Muscle layer of colon (tissue), 2 donors: ENCODE measurements around the gene VAPB.

Source experiments
- H3K27ac ChIP-seq: one replicate; pipeline ENCODE4 v1.7.0; 2013; ENCODE audit warnings: low read depth, mild to moderate bottlenecking, low read length, moderate library complexity
- H3K27me3 ChIP-seq, 2 donors: one replicate each; pipeline ENCODE4 v1.7.0; 2013; ENCODE audit warnings: low read length in 2 of 2, mild to moderate bottlenecking in 2 of 2; ENCODE audit not compliant: insufficient read depth in 2 of 2, control insufficient read depth in 1 of 2
- H3K36me3 ChIP-seq: one replicate; pipeline ENCODE4 v1.7.0; 2013; ENCODE audit warnings: mild to moderate bottlenecking, low read length; ENCODE audit not compliant: insufficient read depth
- H3K4me1 ChIP-seq: one replicate; pipeline ENCODE4 v1.7.0; 2013; ENCODE audit warnings: mild to moderate bottlenecking, low read length; ENCODE audit not compliant: insufficient read depth
- H3K4me3 ChIP-seq, 2 donors: one replicate each; pipeline ENCODE4 v1.7.0; 2013; ENCODE audit warnings: low read length in 2 of 2, low read depth in 1 of 2, mild to moderate bottlenecking in 1 of 2, moderate library complexity in 1 of 2
- H3K9ac ChIP-seq: one replicate; pipeline ENCODE4 v1.7.0; 2013; ENCODE audit warnings: low read length
- H3K9me3 ChIP-seq: one replicate; pipeline ENCODE4 v1.7.0; 2013; ENCODE audit warnings: mild to moderate bottlenecking, low read length
- donor health status: abdominal sarcoma.
- donor health status: Adenocarcinoma of cecum.

Gene VAPB

DNA sequence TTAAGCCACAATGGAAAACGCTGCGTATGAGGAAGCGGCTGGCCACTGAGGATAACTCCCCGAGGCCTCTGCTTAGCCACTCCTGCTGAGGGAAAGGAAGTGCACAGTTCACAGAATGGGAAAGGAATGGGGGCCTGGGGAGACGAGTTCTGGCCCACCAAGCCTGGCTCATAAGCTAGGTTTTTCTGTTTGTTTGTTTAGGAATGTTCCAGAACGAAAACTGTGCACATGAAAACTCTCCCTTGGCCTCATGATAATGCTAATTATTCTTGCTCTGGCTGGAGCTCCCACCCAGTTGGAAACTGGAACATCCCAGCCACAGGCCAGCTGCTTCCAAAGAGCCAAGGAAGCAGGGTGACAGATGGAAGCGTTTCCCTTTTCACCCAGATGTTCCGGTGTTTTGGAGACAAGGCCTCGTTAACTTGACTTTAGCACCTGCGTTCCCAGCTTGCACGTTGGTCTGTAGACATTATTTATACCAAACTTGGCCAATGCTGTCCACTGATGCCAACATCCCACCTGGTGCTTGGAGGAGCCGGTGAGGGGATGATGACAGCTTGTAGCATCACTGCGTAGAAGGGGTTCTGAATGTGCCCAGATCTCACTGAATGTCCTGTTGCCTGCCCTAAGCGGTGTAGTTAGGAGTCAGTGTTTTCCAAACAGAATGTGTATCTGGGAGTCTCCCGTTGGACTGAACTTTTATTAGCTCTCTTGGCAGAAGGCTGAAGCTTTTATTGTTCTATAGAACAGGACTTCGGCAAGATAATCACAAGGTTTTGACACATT lies 91.7 kb downstream of the VAPB start:
- Histone ChIP-seq H3K4me1 (peaks cover 24% of the 10 kb centered on the region), H3K36me3 (no peaks in the 10 kb centered on the region), H3K4me3 (peak overlapping the region in 1 of 2 donors; percentile 3), H3K27me3 (no peaks in the 10 kb centered on the region), H3K9me3 (peaks cover 3% of the 10 kb centered on the region), H3K9ac (peak overlapping the region; percentile 27), H3K27ac (peak overlapping the region; percentile 78)

DNA sequence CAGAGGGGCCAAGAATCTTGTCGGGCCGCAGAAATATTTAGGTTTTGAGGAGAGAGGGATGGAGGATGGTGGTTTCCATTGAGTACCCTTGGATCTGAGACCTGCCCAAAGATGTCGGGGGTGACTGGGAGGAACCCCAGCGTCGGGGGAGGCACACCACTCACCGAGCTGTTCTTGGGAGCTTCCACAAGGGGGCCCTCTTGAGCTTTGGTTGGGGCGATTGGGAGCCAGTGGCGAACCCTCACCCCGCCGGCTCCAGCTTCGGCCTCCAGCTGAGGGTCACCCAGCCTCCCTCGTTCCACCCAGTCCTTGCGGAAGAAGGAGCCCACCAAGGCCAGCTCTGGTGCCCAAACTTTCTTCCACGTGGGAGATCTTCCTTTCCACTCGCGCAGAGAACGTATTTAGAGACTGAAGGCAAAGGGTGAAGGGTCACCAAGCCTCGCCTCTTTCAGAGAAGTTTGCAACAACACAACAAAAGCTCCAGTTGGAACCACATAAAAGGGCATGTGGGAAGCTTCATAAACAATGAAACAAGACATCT lies 92.5 kb downstream of the VAPB start:
- H3K9me3 ChIP-seq = peaks cover 9% of the 10 kb centered on the region
- H3K4me1 ChIP-seq = peaks cover 24% of the 10 kb centered on the region
- H3K36me3 ChIP-seq = no peaks in the 10 kb centered on the region
- H3K27ac ChIP-seq = peak overlapping the region; percentile 78
- H3K9ac ChIP-seq = no peak overlapping the region
- no peaks in the 10 kb centered on the region for H3K27me3 ChIP-seq
- peak overlapping the region in 1 of 2 donors; percentile 3 for H3K4me3 ChIP-seq

DNA sequence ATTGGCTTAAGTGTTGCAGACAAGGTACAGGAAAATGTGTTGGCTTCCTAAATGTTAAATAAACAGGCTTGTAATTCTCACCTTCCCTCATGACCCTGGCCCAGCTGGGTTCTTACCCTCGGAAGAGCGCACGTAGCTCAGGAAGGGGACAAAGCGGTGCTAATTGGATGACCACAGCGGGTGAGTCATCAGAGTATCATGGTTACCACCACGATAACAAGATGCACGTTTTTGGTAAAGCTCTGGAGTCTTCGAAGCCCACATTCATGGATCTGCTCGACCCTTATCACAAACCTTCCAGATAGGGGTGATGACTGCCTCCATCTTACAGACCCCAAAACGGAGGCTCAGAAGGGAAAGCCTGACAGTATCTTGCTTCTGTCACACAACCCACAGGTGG lies 93.4 kb downstream of the VAPB start:
- no peak overlapping the region for H3K4me3 ChIP-seq
- H3K9me3 ChIP-seq = peaks cover 9% of the 10 kb centered on the region
- H3K9ac ChIP-seq = no peak overlapping the region
- no peak overlapping the region for H3K27ac ChIP-seq
- no peaks in the 10 kb centered on the region for H3K36me3 ChIP-seq
- peaks cover 24% of the 10 kb centered on the region for H3K4me1 ChIP-seq
- no peaks in the 10 kb centered on the region for H3K27me3 ChIP-seq

DNA sequence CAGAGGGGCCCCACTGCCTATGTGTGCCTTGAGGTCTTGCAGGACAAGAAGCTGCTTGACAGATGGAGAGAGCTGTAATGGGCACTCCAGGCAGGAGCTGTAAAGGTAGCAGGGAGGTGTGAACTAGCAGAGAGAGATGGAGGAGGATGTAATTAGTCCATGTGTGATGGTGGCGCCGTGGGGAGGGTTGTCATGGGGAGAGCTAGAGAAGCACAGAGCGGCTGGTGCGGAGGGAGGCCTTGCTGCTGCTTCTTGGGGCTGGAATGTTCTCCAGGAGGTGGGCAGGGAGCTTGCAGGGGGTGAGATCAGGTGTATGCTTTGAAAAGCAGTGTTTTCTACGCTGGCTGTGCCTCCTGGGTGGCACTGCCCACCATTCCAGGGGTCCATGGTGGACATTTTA lies 94.0 kb downstream of the VAPB start:
- Histone ChIP-seq H3K27ac (no peak overlapping the region), H3K4me1 (peaks cover 24% of the 10 kb centered on the region), H3K9ac (no peak overlapping the region), H3K9me3 (peaks cover 9% of the 10 kb centered on the region), H3K36me3 (no peaks in the 10 kb centered on the region), H3K27me3 (no peaks in the 10 kb centered on the region), H3K4me3 (no peak overlapping the region)

DNA sequence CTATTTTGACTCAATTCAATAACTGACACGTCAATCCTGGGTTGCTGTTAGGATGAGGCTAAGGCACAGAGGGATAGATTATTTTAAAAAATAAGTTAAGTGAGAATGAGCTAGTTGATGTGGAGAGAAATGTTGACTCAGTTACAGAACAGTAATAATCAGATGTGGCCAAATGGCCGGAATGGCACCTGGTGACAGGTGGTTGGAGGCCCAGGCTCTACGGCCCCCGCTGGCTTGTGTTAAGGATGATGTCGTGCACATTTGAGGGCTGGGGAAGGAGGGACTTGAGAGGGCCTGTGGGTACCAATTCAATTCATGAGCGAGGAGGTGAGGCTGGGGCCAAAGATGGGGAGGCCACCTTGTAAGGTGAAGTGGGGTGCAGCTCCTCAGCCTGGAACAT lies 94.4 kb downstream of the VAPB start:
- Histone ChIP-seq H3K9me3 (peaks cover 9% of the 10 kb centered on the region), H3K27me3 (no peaks in the 10 kb centered on the region), H3K9ac (no peak overlapping the region), H3K36me3 (no peaks in the 10 kb centered on the region), H3K4me3 (no peak overlapping the region), H3K4me1 (peaks cover 24% of the 10 kb centered on the region), H3K27ac (no peak overlapping the region)

DNA sequence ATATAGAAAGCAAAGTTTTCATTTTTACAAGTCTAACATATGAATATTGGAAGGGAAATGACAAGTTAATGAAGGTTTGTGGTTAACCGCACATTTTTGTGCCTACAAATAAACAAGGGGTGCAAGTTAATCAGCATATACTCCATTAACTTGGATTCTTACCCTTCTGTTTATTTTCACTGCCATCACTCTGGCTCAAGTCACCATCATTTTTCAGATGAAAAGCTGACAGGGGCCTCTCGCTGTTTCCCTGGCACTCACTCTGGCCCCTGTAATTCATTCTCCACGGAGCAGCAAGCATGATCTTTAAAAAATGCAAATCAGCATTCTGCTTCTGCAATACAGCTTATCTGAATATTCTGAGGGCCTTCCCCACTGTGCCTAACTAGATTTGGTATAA lies 96.4 kb downstream of the VAPB start:
- H3K27ac ChIP-seq = no peak overlapping the region
- H3K4me3 ChIP-seq = no peak overlapping the region
- H3K36me3 ChIP-seq = no peaks in the 10 kb centered on the region
- no peak overlapping the region for H3K9ac ChIP-seq
- H3K4me1 ChIP-seq = peaks cover 15% of the 10 kb centered on the region
- no peaks in the 10 kb centered on the region for H3K27me3 ChIP-seq
- peaks cover 9% of the 10 kb centered on the region for H3K9me3 ChIP-seq

DNA sequence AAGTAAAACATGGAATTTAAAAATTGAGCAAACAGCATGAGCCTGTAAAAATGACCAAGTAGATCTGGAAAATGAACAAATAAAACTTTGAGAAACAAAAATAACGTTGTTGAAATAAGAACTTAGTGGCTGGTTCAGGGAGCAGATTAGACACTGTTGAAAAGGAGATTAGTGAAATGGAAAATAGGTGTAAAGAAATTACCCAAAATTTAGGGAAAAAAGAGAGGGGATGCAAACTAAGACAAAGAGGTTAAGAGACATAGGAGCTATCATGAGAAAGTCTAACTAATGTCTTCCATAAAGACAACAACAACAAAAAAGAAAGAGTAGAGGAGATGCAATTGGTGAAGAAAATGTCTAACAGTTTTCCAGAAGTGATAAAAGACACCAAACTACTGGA lies 97.2 kb downstream of the VAPB start:
- Histone ChIP-seq H3K9me3 (peaks cover 9% of the 10 kb centered on the region), H3K4me1 (peaks cover 7% of the 10 kb centered on the region), H3K4me3 (no peak overlapping the region), H3K27me3 (no peaks in the 10 kb centered on the region), H3K9ac (no peak overlapping the region), H3K27ac (no peak overlapping the region), H3K36me3 (no peaks in the 10 kb centered on the region)

DNA sequence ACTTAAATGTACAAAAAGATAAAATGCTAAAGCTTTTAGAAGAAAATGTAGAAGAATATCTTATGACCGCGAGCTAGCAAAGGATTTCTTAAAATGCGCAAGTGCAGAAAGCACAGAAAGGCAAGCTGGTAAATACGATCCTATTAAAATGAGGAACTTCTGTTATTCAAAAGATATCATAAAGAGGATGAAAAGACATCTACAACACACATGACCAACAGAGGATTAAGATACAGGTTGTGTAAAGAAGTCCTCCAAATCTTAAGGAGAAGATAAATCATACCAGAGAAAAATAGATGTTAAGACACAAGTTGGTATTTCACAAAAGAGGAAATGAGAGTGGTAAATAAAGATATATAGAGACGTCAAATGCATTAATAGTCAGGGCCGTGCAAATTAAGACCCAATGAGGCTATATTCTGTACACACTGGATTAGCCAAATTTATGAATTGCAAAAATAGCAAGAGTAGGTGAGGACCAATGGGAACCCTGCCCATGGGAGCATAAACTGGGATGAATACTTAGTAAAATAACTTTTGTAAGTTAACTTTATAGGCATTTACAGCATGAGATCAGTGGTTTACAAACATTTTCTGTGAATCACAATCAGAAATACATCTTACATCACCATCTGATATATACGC lies 103.2 kb downstream of the VAPB start:
- H3K27ac ChIP-seq = no peak overlapping the region
- no peaks in the 10 kb centered on the region for H3K27me3 ChIP-seq
- H3K4me3 ChIP-seq = no peak overlapping the region
- no peaks in the 10 kb centered on the region for H3K4me1 ChIP-seq
- H3K36me3 ChIP-seq = no peaks in the 10 kb centered on the region
- no peak overlapping the region for H3K9ac ChIP-seq
- H3K9me3 ChIP-seq = no peaks in the 10 kb centered on the region

DNA sequence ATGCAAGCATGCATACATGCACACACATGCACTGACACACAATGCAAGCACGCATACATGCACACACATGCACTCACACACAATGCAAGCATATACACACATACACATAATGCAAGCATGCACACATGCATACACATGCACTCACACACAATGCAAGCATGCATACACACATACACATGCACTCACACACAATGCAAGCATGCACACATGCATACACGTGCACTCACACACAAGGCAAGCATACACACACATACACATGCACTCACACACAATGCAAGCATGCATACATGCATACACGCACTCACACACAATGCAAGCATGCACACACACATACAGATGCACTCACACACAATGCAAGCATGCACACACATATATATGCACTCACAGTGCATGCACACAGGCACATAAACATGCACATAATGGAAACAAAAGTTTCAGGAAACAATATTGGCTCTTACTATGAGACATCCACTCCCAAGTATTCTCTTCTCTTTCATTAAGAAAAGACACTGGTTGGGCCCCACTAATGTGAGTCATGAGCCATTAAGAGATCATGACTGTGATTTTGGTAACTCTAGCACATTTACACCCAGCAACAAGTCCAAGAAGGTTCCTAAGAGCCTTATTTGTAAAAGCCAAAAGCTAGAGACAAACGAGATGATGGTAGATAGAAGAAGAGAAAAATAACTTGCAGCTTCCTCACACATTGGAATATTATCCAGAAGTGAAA lies 103.9 kb downstream of the VAPB start:
- no peaks in the 10 kb centered on the region for H3K4me1 ChIP-seq
- no peak overlapping the region for H3K4me3 ChIP-seq
- H3K9ac ChIP-seq = no peak overlapping the region
- no peaks in the 10 kb centered on the region for H3K27me3 ChIP-seq
- H3K27ac ChIP-seq = no peak overlapping the region
- H3K36me3 ChIP-seq = no peaks in the 10 kb centered on the region
- no peaks in the 10 kb centered on the region for H3K9me3 ChIP-seq

DNA sequence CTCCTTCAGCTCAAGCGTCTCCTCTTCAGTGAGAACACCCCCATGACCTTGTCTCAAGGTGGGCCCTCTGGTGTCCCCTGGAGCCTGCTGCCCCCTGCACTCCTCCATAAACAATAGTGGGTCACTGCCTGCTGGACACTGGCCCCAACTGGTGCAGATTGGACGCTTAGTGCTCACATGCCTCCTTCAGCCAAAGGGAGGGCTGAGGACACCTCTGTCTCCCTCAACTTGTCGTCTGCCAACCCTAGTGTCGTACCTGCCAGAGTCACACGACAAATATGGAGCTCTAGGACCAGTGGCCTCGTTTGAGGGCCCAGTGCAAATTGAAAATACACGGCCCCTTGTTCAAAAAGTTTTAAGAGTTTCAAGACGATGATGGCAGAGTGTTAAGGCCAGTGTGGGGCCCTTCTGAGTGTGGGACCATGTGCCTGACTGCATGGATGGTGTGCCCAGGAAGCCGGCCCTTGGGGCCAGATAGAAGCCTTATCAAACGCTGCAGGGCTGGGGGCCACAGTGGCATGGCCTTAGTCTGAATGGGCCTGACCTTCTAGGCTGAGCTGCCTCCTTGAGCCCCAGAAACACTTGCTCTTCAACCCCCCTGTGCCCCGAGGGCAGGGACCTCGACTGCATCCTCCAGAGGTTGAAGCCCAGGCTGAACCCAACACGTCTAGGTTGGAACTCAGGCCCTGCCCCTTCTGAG lies 106.0 kb downstream of the VAPB start:
- no peaks in the 10 kb centered on the region for H3K36me3 ChIP-seq
- no peak overlapping the region for H3K9ac ChIP-seq
- H3K4me3 ChIP-seq = no peak overlapping the region
- H3K27ac ChIP-seq = no peak overlapping the region
- H3K4me1 ChIP-seq = no peaks in the 10 kb centered on the region
- no peaks in the 10 kb centered on the region for H3K27me3 ChIP-seq
- H3K9me3 ChIP-seq = no peaks in the 10 kb centered on the region
